HTR-8/SVneo (cell line): ENCODE results near the gene GAS2L1.

Experiments used
- DNase-seq: peaks from one replicate; pipeline ENCODE4 v3.0.0; 2011; ENCODE audit warnings: low spot score, mixed read lengths; ENCODE audit not compliant: insufficient read length
- FAIRE-seq: peaks from 2 replicates; lab custom pipeline; 2011; peaks lifted over from hg19 to GRCh38; lab: Jason Lieb, UNC

Gene GAS2L1

GRCh38 chr22:29308148-29308790 is 1.8 kb downstream of the GAS2L1 start:
- DNase-seq (no peak), FAIRE-seq (no peak)

- FAIRE-seq (no peak), DNase-seq (no peak)
Measured at GRCh38 chr22:29308791-29309262, 2.4 kb downstream of the GAS2L1 start.

- DNase-seq (no peak), FAIRE-seq (no peak)
Measured at GRCh38 chr22:29309332-29310064, 3.0 kb downstream of the GAS2L1 start.

- no peak for DNase-seq
- FAIRE-seq: no peak
Measured at GRCh38 chr22:29310065-29310862, 3.8 kb downstream of the GAS2L1 start.

- FAIRE-seq: no peak
Measured at GRCh38 chr22:29310863-29311339, 4.5 kb downstream of the GAS2L1 start.

GRCh38 chr22:29311464-29312217 is 5.2 kb downstream of the GAS2L1 start:
- DNase-seq: no peak
- FAIRE-seq: no peak

More at GRCh38 chr22:29310863-29311339, 4.5 kb downstream of the GAS2L1 start:
- DNase-seq: peak; percentile 91

- FAIRE-seq (no peak), DNase-seq (no peak)
Measured at GRCh38 chr22:29312218-29313125, 6.0 kb downstream of the GAS2L1 start.

- no peak for FAIRE-seq
Measured at GRCh38 chr22:29313126-29313575, 6.7 kb downstream of the GAS2L1 start.

GRCh38 chr22:29313576-29314466 is 7.4 kb downstream of the GAS2L1 start:
- DNase-seq (no peak), FAIRE-seq (no peak)

More at GRCh38 chr22:29313126-29313575, 6.7 kb downstream of the GAS2L1 start:
- no peak for DNase-seq

GRCh38 chr22:29314537-29315285 is 8.3 kb downstream of the GAS2L1 start:
- FAIRE-seq: peak; percentile 28
- DNase-seq: no peak

GRCh38 chr22:29315286-29316140 is 9.1 kb downstream of the GAS2L1 start, which contains the start of gene RASL10A:
TSS of gene RASL10A (minus strand) at chr22:29315697. CDS start at chr22:29315246, 451 bp downstream.
- DNase-seq: no peak
- FAIRE-seq: no peak

- no peak for FAIRE-seq
Measured at GRCh38 chr22:29316141-29316828, 9.8 kb downstream of the GAS2L1 start.

GRCh38 chr22:29317827-29318454 is 11.5 kb downstream of the GAS2L1 start:
- DNase-seq: no peak
- FAIRE-seq: no peak

More at GRCh38 chr22:29316141-29316828, 9.8 kb downstream of the GAS2L1 start:
- no peak for DNase-seq

GRCh38 chr22:29319072-29319471 is 12.6 kb downstream of the GAS2L1 start:
- DNase-seq (no peak), FAIRE-seq (no peak)

GRCh38 chr22:29320546-29320945 is 14.1 kb downstream of the GAS2L1 start:
- no peak for FAIRE-seq
- no peak for DNase-seq
